CD4-positive, alpha-beta T cell treated with Interleukin-2 at 100 ng/mL for 4 hours (primary cell): ENCODE data around the gene WFIKKN2.
"Not testable (repeated sequence)": the region's sequence is repeated elsewhere in the genome, so short reads cannot be mapped to it uniquely, and the experiment has no call there.

ENCODE experiments used
- DNase-seq: peaks from one replicate; pipeline ENCODE4 v3.0.0-alpha.2; 2020; ENCODE audit warnings: low spot score

Gene WFIKKN2

GRCh38 chr17:50856431-50856830, 21.0 kb downstream of the WFIKKN2 start:
- no peak for DNase-seq

DNA sequence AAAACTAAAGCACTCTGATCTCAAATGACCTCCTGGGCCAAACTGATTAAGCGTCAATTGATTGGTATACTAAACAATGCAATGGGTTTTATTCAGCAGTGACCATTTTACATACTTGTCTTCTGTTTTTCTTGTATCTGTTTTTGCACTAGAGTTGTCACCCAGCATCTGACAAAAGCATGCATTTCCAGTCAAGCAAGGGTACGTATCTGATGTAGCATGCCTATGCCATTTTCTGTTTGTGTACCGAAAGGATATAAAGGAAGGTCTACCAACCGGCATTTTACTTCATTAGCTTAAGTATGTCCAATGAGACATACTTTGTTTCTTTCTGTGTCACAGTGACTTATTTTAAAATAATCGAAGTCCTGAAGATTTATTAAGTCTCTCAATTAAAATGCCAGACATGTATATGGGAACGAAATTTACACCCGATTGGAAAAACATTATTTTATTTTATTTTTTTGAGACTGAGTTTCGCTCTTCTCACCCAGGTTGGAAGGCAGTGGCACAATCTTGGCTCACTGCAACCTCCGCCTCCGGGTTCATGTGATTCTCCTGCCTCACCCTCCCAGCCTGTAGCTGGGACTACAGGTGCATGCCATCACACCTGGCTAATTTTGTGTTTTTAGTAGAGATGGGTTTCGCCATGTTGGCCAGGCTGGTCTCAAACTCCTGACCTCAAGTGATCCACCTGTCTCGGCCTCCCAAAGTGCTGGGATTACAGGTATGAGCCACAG, 23.3 kb downstream of the WFIKKN2 start:
- DNase-seq: no peak

DNA sequence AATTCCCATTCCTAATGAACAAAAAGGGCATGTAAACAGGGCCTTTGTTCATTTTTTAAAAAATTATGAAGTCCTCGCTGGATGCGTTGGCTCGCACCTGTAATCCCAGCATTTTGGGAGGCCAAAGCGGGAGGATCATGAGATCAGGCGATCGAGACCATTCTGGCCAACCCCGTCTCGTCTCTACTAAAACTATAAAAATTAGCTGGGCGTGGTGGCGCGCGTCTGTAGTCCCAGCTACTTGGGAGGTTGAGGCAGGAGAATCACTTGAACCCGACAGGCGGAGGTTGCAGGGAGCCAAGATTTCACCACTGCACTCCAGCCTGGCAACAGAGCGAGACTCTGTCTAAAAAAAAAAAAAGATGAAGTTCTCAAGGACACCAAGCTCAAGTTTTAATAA, 24.3 kb downstream of the WFIKKN2 start:
- DNase-seq: not testable (repeated sequence)

DNA sequence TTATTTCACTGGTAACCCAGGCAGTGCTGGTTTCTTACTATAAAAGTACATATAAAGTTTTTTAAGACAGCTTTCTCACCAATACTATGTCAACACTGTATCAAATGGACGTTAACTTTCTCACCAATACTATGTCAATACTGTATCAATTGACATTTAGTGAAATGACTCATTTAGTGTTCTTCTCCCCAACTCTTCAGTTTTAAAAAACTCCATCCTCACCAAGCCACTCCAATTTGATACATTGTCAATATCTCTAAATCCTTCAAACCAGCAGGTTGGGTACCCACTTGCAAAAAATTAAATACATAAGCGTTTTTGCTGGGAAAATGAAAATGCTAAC, 25.9 kb downstream of the WFIKKN2 start:
- DNase-seq: no peak

DNA sequence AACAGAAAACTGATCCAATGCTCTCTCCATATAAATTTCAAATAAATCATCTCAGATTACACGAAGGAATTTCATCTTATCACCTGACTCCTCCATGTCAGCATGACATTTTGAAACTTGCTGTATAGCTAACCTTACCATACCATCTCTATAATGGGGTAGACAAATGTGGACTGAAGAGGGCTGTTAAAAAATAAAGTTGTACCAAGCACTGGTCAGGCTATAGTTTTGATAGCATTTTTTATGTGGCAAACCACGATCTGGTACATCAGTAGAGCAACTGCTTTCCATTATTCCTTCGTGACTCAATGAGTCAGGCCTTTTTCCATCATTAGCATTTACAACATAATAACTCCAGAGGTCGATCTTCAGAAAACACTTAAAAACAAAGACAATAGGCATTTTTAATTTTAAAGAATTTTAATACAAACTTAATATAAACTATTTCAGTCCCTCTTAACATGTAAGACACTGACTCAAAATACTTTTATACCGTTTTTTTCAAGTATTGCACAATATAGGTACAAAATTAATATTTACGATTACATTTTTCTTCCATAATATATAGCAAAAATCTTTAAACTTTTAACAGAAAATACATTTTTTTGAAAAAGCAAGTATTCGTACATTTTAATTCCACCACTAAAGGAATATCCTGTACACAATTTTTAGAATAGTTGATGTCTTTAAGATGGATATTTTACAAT, 26.6 kb downstream of the WFIKKN2 start:
- DNase-seq: no peak

- DNase-seq: peak; percentile 40
Observed at GRCh38 chr17:50863221-50863843, 27.9 kb downstream of the WFIKKN2 start.

GRCh38 chr17:50863931-50864330, 28.5 kb downstream of the WFIKKN2 start:
- DNase-seq: no peak

GRCh38 chr17:50864747-50865059, 29.3 kb downstream of the WFIKKN2 start:
- no peak for DNase-seq

- DNase-seq: peak; percentile 60
Observed at GRCh38 chr17:50865060-50865867, 29.9 kb downstream of the WFIKKN2 start.

DNA sequence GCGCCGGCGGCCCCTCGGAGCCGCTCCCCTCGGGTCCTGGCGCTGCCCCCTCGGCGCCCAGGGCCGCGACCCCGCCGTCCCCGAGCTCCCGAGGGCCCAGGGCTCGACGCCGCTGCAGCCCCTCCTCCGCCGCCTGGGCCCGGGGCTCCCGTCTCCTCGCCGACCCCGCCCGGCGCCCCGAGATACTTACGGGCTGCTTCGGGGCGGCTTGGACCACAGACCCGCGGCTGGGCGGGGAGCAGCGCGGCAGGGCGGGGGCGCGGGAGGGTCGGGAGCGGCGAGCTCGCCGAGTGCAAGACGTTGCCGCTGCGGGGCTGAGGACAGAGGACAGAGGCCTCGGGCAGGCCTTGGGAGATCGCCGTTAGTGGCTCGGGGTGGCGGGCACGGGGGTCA, 30.5 kb downstream of the WFIKKN2 start:
- DNase-seq: no peak

DNA sequence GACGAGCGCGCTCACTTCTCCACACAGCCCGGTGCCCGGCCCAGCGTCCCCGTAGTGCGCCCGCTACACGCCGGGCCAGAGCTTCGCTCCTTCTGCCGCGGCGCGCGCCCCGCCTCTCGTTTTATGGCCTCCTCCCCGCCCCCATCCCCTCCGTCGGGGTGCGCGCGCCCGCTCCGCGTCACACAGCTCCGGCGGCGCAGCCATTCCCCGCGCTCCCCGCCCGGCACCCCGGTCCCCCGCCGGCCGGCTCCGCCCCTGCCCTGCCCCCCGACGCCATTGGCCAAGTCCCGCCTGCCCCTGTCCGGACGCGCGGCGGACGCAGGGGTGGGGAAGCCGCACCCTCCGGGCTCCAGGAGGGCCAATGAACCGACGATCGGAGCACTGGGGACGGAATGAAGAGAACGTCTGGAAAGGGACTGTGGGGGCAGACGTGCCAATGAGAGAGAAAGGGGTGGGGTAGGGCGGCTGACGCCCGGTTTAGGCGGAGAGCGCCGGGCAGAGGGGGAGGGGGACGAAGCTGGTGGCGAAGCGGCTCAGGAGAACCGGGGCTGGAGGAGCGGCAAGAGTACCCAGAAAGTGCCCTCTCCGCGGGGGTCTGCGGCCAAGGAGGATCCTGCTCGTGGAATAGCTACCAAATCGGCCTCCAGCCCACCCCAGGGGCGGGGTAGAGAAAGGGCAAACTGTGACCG, 31.0 kb downstream of the WFIKKN2 start, which contains the start of gene TOB1:
Gene TOB1, minus strand, starts transcription at position 94 of the 689 bp plus-strand sequence. CDS start 2,337 bp downstream, outside the sequence.
- DNase-seq: peak; percentile 96

GRCh38 chr17:50866950-50867362, 31.6 kb downstream of the WFIKKN2 start:
- no peak for DNase-seq

DNA sequence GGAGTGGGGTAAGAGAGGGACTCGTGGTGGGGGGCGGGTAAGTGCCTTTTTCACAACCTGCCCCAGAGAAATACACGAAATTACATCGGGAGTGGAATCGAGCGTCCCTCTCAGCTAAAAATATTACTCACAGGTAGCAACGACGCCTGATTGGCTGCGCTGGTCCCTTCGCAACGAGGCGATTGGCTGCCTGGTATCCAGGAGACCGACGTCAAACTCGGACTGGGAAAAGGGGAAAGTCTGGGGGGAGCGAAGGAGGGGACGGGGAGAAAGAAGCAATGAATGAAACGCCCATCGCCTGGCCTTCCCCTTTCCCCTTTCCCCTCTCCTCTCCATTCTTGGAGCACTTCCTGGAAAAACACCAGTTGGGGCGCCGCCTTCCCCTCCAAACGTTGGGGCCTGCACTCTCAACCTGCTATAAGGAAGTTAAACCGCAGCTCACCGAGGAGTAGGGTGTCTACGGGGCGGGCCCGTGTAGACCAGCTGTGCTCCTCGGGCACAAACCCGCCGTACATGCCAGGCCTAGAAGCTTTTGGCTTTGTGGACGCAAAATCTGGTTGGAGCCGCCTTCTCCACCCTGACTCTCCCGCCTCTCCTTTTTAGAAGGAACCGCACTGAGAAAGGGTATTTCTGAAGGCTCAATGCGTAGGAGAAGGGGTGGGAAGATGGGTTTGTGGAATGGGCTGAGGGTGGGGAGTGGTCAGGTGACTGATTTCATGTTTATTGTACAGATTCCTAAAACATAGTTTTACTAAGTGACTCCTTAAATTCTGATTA, 32.2 kb downstream of the WFIKKN2 start:
- peak; percentile 88 for DNase-seq

- DNase-seq: no peak
Observed at GRCh38 chr17:50868140-50868438, 32.7 kb downstream of the WFIKKN2 start.

- DNase-seq: no peak
Observed at GRCh38 chr17:50868602-50869001, 33.2 kb downstream of the WFIKKN2 start.

DNA sequence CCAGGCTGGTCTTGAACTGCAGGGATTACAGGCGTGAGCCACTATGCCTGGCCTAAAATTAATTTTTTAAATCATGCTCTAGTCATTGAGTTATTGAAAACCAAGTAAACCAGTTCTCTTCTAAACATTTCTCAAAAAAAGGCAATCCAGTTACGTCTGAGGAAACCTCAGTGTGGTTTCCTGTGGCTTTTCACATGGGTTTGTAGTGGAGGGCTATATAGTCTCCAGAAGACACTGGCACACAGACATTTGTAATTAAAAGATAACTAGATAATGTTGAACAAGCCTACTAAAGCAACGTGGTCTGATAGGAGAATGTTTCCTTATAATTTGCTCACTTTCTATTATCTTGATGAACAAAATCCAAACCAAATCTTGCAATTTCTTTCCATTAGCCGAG, 36.0 kb downstream of the WFIKKN2 start:
- DNase-seq: peak; percentile 74

DNA sequence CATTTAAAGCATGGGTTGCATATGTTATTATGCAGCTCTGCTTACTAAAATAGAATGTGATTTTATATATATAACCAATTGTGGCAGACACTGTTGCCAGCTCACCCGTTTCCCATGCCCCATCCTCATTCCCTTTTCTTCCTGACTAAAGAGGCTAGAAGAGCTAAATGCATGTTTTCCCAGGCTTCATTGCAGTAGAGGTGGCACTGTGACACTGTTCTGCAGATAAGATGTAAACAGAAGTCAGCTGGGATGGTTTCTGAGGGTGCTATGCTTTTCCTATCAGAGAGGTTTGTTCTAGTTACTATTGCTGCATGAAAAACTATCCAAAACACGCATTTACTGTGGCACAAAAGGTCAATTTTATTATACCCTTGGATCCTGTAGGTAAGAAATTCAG, 36.5 kb downstream of the WFIKKN2 start:
- no peak for DNase-seq

DNA sequence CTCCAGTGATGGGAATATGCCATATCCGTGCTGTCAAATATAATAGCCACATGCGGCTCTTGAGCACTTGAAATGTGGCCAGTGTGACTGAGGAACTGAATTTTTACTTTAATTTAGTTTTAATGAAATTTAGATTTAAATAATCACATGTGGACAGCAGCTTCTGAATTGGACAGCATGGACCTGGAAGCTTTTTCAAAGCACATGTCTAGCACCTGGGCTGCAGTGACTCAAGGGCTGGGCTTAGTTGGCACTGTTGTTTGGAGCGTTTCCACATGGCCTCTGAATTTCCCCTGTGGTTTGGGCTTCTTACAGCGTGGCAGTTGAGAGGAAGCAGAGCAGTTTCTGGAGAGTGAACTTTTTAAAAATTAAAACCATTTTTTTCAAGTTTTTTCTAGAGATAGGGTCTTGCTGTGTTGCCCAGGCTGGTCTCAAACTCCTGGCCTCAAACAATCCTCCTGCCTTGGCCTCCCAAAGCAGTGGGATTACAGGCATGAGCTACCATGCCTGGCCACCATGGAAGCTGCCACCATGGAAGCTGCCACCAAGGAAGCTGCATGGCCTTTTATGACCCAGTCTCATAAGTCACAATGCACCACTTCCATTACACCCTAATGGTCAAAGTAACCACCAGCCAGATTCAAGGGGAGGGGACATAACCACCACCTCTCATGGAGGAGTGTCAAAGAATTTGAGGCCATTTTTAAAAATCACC, 37.5 kb downstream of the WFIKKN2 start:
- DNase-seq: peak; percentile 74

- DNase-seq: no peak
Observed at GRCh38 chr17:50875074-50875473, 39.7 kb downstream of the WFIKKN2 start.

DNA sequence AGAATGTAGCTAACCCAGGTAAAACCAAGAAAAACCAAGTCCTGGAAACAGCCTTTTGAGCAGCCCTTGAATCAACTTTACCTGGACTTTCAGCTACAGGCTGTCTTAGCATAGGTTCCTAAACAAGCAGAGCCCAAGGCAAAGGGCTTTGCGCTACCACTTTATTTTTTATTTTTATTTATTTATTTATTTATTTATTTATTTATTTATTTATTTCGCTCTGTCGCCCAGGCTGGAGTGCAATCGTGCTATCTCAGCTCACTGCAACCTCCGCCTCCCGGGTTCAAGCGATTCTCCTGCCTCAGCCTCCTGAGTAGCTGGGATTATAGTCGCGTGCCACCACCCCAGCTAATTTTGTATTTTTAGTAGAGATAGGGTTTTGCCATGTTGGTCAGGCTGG, 41.7 kb downstream of the WFIKKN2 start:
- DNase-seq: not testable (repeated sequence)

DNA sequence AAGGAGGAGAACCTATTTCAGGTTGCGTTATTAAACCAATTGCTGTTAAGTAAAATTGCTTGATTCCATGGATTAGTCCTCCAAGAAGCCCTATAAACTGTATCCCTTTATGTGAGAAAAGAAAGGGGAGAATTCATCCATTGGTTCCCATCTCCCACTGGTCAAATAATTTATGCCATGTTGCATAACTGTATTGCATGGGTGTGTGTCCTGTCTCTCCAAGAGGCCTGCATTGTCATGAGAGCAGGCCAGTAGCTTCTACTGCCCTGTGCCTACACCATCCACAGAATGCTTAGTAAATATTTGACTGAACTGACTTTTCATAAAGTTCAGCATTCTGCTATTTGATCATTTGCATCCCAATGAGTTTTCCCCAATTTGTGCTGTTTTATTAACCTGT, 42.5 kb downstream of the WFIKKN2 start:
- DNase-seq: no peak
